Activated naive CD4-positive, alpha-beta T cell treated with anti-CD3 and anti-CD28 coated beads, Interleukin-2, amount 10 ng/mL, durations not matched to agents 7 days and 5 days (primary cell): Measurements from ENCODE around the gene AP5B1.
"Not testable (repeated sequence)": the region's sequence is repeated elsewhere in the genome, so short reads cannot be mapped to it uniquely, and the experiment has no call there.

Experiments used
- CTCF ChIA-PET: fragments of 350-600 bp; sonication (Branson Sonifier 250); formaldehyde crosslinking; loops from one replicate; lab custom pipeline; 2021; ENCODE audit warnings: antibody characterized with exemption; lab: Charles Lee
- DNase-seq: peaks from one replicate; pipeline ENCODE4 v3.0.0-alpha.2; 2020
- H3K27ac Mint-ChIP-seq: one replicate; pipeline ENCODE4 v1.8.0; 2021; ENCODE audit warnings: mild to moderate bottlenecking, moderate library complexity, mixed read lengths
- H3K27me3 Mint-ChIP-seq: one replicate; pipeline ENCODE4 v1.8.0; 2021; ENCODE audit warnings: mild to moderate bottlenecking, mixed read lengths
- H3K36me3 Mint-ChIP-seq: one replicate; pipeline ENCODE4 v1.8.0; 2021; ENCODE audit warnings: mixed read lengths
- H3K4me1 Mint-ChIP-seq: one replicate; pipeline ENCODE4 v1.8.0; 2021; ENCODE audit warnings: mixed read lengths
- H3K4me3 Mint-ChIP-seq: one replicate; pipeline ENCODE4 v1.8.0; 2021; ENCODE audit warnings: mild to moderate bottlenecking, moderate library complexity, mixed read lengths
- H3K9me3 Mint-ChIP-seq: one replicate; pipeline ENCODE4 v1.8.0; 2021; ENCODE audit warnings: mixed read lengths

Gene AP5B1

DNA sequence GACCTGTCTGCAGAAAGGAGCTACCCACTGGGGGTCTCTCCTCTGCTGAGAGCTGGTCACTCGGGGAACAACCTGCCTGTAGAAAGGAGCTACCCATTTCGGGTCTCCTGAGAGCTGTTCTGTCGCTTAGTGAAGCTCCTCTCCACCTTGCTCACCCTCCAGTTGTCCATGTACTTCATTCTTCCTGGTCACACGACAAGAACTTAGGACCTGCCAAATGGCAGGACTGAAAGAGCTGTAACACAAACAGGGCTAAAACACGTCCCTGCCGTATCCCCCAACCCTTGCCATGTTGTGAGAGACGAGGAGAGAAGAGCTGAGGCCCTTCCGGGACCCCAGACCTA is 36.1 kb downstream of the AP5B1 start:
- Mint-ChIP-seq H3K4me1 (no peaks in the 10 kb centered on the region), H3K9me3 (no peaks in the 10 kb centered on the region), H3K27me3 (peaks cover 57% of the 10 kb centered on the region), H3K27ac (no peak overlapping the region), H3K36me3 (no peaks in the 10 kb centered on the region), H3K4me3 (no peak overlapping the region)
- CTCF ChIA-PET = no interaction called here
- DNase-seq = no peak

- Mint-ChIP-seq H3K36me3 (no peaks in the 10 kb centered on the region), H3K27ac (no peak overlapping the region), H3K27me3 (peaks cover 52% of the 10 kb centered on the region), H3K4me1 (no peaks in the 10 kb centered on the region), H3K9me3 (no peaks in the 10 kb centered on the region), H3K4me3 (no peak overlapping the region)
- DNase-seq = no peak
- CTCF ChIA-PET = no interaction called here
Observed at GRCh38 chr11:65744026-65744698, 36.6 kb downstream of the AP5B1 start.

GRCh38 chr11:65743681-65744025 is 37.1 kb downstream of the AP5B1 start:
- peaks cover 52% of the 10 kb centered on the region for H3K27me3 Mint-ChIP-seq
- no peak overlapping the region for H3K4me3 Mint-ChIP-seq
- no peak overlapping the region for H3K27ac Mint-ChIP-seq
- CTCF ChIA-PET = no interaction called here
- no peaks in the 10 kb centered on the region for H3K4me1 Mint-ChIP-seq
- H3K36me3 Mint-ChIP-seq = no peaks in the 10 kb centered on the region
- no peak for DNase-seq
- H3K9me3 Mint-ChIP-seq = no peaks in the 10 kb centered on the region

DNA sequence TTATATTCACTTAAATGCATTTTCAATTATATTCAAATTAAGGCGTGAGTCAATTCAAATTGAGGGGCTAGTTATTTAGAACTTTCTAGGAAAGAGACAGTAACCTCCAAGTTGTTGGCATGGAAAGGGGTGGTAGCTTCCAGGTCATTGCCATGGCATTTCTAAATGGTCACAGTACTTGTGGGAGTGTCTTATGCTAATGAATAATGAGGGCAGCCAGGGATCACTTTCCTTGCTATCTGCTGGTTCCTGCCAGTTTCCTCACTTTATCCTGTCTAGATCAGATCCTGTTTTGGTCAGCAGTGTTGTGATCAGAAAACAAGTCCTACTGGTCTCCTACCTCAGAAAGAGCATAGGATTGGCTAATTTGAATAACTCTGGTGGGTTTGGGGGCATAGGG is 38.4 kb downstream of the AP5B1 start:
- Mint-ChIP-seq H3K4me3 (no peak overlapping the region), H3K4me1 (no peaks in the 10 kb centered on the region), H3K9me3 (no peaks in the 10 kb centered on the region), H3K36me3 (no peaks in the 10 kb centered on the region), H3K27me3 (peaks cover 56% of the 10 kb centered on the region), H3K27ac (no peak overlapping the region)
- CTCF ChIA-PET = no interaction called here
- DNase-seq = no peak

GRCh38 chr11:65741185-65741584 is 39.6 kb downstream of the AP5B1 start:
- H3K27ac Mint-ChIP-seq = no peak overlapping the region
- H3K27me3 Mint-ChIP-seq = peaks cover 46% of the 10 kb centered on the region
- CTCF ChIA-PET = no interaction called here
- no peaks in the 10 kb centered on the region for H3K36me3 Mint-ChIP-seq
- no peak overlapping the region for H3K4me3 Mint-ChIP-seq
- no peaks in the 10 kb centered on the region for H3K4me1 Mint-ChIP-seq
- DNase-seq = no peak
- H3K9me3 Mint-ChIP-seq = peaks cover 7% of the 10 kb centered on the region

- DNase-seq = no peak
- H3K4me3 Mint-ChIP-seq = no peak overlapping the region
- peaks cover 47% of the 10 kb centered on the region for H3K27me3 Mint-ChIP-seq
- H3K4me1 Mint-ChIP-seq = no peaks in the 10 kb centered on the region
- no peak overlapping the region for H3K27ac Mint-ChIP-seq
- H3K9me3 Mint-ChIP-seq = peaks cover 7% of the 10 kb centered on the region
- no peaks in the 10 kb centered on the region for H3K36me3 Mint-ChIP-seq
- CTCF ChIA-PET = no interaction called here
Observed at GRCh38 chr11:65739022-65739421, 41.8 kb downstream of the AP5B1 start.

- Mint-ChIP-seq H3K36me3 (no peaks in the 10 kb centered on the region), H3K9me3 (peaks cover 7% of the 10 kb centered on the region), H3K4me1 (no peaks in the 10 kb centered on the region), H3K27me3 (peaks cover 61% of the 10 kb centered on the region), H3K4me3 (no peak overlapping the region), H3K27ac (no peak overlapping the region)
- CTCF ChIA-PET = no interaction called here
- no peak for DNase-seq
Observed at GRCh38 chr11:65736810-65737209, 44.0 kb downstream of the AP5B1 start.

DNA sequence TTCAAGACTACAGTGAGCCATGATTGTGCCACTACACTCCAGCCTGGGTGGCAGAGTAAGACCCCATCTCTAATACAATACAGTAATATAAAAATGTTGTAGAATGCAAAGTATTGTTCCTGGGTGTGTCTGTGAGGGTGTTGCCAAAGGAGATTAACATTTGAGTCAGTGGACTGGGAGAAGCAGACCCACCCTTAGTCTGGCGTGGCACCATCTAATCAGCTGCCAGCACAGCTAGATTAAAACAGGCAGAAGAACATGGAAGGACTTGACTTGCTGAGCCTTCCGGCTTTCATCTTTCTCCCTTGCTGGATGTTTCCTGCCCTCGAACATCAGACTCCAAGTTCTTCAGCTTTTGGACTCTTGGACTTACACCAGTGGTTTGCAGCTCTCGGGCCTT is 45.7 kb downstream of the AP5B1 start:
- not testable (repeated sequence) for H3K9me3 Mint-ChIP-seq, DNase-seq, H3K27ac Mint-ChIP-seq, H3K4me3 Mint-ChIP-seq, H3K4me1 Mint-ChIP-seq, H3K36me3 Mint-ChIP-seq
- CTCF ChIA-PET = interaction anchor here (1.3 to 1.4 kb wide), 2 partner anchors 45 to 287 kb away, joined by 4 read pairs; no protein-coding TSS in a partner anchor
- H3K27me3 Mint-ChIP-seq = peaks cover 51% of the 10 kb centered on the region

DNA sequence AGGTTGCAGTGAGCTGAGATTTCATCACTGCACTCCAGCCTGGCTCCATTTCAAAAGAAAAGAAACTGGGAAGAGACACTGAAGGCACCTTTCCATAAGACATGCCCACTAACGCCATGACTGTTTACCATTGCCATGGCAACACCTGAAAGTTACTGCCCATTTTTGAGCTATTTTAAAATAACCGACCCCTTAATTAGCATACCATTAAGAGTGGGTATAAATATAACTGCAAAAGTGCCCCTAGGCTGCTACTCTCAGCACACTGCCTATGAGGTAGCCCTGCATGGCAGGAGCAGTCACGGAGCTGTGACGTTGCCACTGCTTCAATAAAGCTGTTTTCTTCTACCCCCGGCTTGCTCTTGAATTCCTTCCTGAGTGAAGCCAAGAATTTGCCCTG is 50.3 kb downstream of the AP5B1 start:
- Mint-ChIP-seq H3K36me3 (no peaks in the 10 kb centered on the region), H3K9me3 (no peaks in the 10 kb centered on the region), H3K4me3 (no peak overlapping the region), H3K27me3 (peaks cover 57% of the 10 kb centered on the region), H3K27ac (no peak overlapping the region), H3K4me1 (no peaks in the 10 kb centered on the region)
- no peak for DNase-seq
- CTCF ChIA-PET = no interaction called here

GRCh38 chr11:65727865-65728264 is 52.9 kb downstream of the AP5B1 start:
- DNase-seq = no peak
- H3K36me3 Mint-ChIP-seq = no peaks in the 10 kb centered on the region
- CTCF ChIA-PET = interaction anchor here (0.7 to 2.5 kb wide), 3 partner anchors 52 to 102 kb away, joined by 3 to 11 read pairs (median 4); no protein-coding TSS in a partner anchor
- H3K4me1 Mint-ChIP-seq = no peaks in the 10 kb centered on the region
- H3K27me3 Mint-ChIP-seq = peaks cover 44% of the 10 kb centered on the region
- no peak overlapping the region for H3K4me3 Mint-ChIP-seq
- no peaks in the 10 kb centered on the region for H3K9me3 Mint-ChIP-seq
- no peak overlapping the region for H3K27ac Mint-ChIP-seq

GRCh38 chr11:65726660-65727059 is 54.1 kb downstream of the AP5B1 start:
- CTCF ChIA-PET = interaction anchor here (0.7 to 2.5 kb wide), 7 partner anchors 12 to 101 kb away, joined by 3 to 11 read pairs (median 4); partner anchors contain the start of gene KAT5
- Mint-ChIP-seq H3K4me3 (no peak overlapping the region), H3K4me1 (peaks cover 4% of the 10 kb centered on the region), H3K27me3 (peaks cover 34% of the 10 kb centered on the region), H3K9me3 (no peaks in the 10 kb centered on the region), H3K27ac (no peak overlapping the region), H3K36me3 (no peaks in the 10 kb centered on the region)
- DNase-seq = no peak
